T-helper 2 cell (primary cell): ENCODE measurements around the gene MXI1.
A peak's percentile ranks its signal among the peaks of the same experiment; 100 is the strongest.

ENCODE experiments used
- DNase-seq, 5 experiments: peaks; one replicate each; pipeline versions ENCODE4 v3.0.0 to v3.0.0-alpha.2; 2012 to 2022

The MXI1 gene

GRCh38 chr10:110278562-110279406 lies 71.4 kb downstream of the MXI1 start:
- DNase-seq: no peak

DNA sequence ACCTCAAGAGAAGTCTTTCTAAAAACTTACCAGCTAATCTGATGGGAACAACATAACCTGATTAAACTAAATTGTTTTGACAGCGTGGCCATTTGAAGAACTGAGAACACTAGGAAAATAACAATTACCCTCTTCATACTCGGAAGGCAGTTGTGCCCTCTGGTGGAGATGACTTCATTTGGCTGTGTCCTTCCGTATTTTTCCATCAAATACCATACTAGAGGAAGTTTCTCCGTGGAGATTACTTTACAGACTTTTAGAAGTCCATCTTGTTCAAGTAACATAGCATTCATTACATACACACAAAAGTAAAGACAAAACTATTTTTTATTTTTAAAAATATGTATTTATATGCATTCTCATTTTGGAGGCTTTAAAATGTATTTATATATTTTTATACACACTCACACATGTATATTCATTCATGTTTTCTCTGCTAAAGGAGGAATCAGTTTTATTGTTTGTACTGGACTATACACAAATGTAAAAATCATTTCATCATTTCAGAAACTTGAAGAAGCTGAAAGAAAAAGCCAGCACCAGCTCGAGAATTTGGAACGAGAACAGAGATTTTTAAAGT lies 72.1 kb downstream of the MXI1 start:
- peak in 4 of 5 experiments; percentile 15 to 54 (median 18) for DNase-seq

DNA sequence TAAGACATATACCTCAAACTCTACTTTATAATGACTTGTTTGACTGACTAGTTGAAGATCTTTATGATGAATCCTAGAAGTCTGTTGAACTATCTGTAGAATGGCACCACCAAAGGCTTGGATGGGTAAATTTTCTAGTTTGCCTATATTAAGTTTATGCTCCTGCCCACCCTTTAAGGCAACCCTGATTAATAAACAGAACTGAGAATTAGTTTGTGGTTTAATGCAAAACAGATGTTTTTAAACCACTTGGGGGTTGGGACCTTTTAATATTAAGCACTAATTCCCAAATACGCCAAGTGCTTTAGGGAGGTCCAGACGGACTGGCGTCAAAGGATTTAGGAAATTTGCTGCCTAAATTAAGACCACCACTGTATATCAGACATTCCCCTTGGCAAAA lies 76.9 kb downstream of the MXI1 start:
- no peak for DNase-seq

GRCh38 chr10:110285501-110285900 lies 78.1 kb downstream of the MXI1 start:
- no peak for DNase-seq

- no peak for DNase-seq
Measured at GRCh38 chr10:110286841-110287240, 79.4 kb downstream of the MXI1 start.

- no peak for DNase-seq
Measured at GRCh38 chr10:110296966-110297365, 89.6 kb downstream of the MXI1 start.

DNA sequence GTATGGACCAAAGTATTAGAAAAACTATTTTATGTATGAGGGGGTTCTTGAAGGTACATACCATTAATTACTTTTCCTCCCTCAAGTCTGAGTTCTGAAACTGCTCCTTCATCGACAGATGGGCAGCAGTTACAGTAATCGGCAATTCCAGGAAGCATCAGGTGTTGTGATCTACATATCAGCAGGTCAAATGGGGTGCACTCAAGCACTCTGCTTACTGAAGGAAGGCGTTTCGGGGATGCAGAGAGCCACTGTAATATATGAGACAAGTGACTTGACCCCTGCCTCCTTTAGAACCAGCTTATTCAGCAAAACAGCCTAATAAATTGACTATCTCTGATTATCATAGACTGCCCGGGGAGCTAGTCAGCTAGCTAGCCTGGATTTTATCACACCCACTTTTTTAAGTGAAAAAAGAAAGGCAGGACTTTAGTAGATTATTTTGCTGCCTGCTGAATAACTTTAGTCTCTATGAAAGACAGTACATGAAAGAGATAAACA lies 93.1 kb downstream of the MXI1 start:
- DNase-seq: no peak

GRCh38 chr10:110303681-110304080 lies 96.3 kb downstream of the MXI1 start:
- DNase-seq: peak in 1 of 5 experiments; percentile 32

DNA sequence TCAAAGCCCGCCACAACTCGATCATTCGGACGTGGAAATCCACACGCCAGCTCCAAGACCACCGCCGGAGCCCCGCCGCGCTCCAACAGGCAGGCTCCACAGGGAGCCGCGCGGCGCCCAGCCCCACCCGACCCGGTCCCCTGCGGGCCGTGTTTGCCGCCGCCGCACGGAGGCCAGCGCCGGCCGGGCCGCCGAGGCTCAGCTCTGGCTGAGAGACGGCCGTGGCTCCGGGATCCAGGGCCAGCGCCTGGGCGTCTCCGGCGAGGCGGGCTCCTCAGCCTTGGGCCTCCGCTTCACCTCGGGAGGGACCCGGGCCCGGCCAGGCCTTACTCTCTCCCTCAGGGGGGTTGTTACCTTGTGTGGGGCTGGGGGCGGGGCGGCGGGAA lies 97.0 kb downstream of the MXI1 start:
- DNase-seq: no peak

- peak; percentile 93 to 97 (median 94) for DNase-seq
Measured at GRCh38 chr10:110304780-110305421, 97.5 kb downstream of the MXI1 start, which contains the start of gene SMNDC1. SMNDC1 (minus strand) TSS chr10:110304920; CDS start chr10:110303587, 1,333 bp downstream.

DNA sequence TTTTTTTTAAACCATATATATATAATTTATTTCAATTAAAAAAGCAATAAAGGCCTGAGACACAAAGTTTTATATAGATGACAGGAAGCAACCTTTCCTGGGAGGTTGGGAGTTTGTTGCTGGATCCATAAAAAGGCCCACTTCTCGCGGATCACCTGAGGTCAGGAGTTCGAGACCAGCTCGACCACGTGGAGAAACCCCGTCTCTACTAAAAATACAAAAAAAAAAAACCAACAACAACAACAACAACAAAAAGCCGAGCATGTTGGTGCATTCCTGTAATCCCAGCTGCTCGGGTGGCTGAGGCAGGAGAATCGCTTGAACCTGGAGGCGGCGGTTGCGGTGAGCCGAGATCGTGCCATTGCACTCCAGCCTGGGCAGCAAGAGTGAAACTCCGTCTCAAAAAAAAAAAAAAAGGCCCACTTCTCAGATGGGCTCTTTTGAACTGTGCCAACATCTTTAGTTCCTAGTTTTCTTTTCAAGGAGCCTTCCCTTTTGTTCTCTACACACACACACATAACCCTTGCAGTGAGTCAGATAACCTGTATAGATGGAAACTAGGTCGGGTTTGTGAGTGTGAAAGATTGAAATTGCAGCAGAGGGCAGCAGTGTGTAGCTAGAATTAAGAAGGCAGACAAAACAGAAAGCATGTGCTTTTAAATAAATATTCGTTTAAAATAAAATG lies 98.5 kb downstream of the MXI1 start:
- peak in 4 of 5 experiments; percentile 15 to 87 (median 42) for DNase-seq

DNA sequence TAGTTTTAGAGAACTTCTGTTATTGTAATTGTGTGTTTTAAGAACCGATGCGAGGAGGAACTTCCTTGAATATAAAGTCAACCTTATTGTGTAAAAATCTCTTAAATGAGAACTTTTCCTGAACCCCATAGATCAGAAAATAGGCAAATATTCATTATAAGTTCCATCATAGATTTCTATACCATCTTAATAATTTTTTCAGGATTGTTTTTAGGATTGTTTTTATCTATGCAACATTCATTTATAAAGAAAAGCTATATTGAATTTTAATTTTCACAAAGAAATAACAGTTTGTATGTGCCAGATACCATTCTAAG lies 99.0 kb downstream of the MXI1 start:
- DNase-seq: no peak

GRCh38 chr10:110307805-110308204 lies 100.4 kb downstream of the MXI1 start:
- no peak for DNase-seq

DNA sequence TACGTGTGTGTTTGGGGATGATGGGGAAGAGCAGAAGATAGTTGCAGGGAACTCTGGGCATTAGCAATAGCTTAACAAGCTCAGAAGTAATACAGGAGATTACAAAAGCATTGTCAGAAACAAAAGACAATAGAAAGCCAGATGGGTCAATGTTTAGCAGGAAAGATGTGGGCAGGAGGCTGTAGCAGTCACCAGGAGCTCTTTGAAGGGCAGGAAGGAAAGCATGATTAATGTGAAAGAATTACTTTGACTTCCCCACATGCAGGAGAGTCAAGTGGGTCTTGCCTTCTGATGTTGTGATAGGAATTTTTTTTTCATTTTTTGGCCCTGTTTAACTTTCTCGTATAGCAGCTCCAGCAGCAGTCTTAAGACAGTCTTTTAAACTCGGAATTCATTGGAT lies 103.3 kb downstream of the MXI1 start:
- no peak for DNase-seq

DNA sequence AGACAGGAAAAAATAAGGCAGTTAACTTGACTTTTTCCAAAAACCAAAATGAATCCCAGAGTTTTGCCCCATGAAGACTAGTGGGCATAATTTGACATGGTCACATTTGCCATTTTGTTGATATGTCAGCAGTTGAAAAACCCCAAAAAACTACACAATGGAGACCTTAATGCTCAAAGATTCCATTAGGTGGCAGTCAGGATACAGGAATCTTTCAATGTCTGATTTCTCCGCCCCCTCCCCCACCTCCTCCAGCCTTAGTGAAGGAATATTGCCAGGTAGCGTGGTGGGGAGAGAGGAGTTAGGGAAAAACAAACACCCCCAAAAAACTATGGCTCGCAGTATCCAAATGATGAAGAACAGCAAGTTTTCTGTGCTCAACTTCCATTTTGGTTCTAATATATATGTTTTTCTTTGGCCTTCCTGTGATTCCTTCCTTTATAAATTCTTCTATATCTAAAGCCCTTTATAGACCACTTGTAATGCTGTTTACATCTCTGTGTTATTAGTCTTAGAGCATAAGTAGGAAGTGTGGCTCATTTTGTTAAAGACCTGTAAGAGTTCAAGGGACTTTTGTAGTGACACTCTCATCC lies 104.0 kb downstream of the MXI1 start:
- peak in 2 of 5 experiments; percentile 13 to 61 for DNase-seq

GRCh38 chr10:110312206-110312605 lies 104.8 kb downstream of the MXI1 start:
- DNase-seq: no peak

GRCh38 chr10:110313674-110314073 lies 106.3 kb downstream of the MXI1 start:
- DNase-seq: no peak

DNA sequence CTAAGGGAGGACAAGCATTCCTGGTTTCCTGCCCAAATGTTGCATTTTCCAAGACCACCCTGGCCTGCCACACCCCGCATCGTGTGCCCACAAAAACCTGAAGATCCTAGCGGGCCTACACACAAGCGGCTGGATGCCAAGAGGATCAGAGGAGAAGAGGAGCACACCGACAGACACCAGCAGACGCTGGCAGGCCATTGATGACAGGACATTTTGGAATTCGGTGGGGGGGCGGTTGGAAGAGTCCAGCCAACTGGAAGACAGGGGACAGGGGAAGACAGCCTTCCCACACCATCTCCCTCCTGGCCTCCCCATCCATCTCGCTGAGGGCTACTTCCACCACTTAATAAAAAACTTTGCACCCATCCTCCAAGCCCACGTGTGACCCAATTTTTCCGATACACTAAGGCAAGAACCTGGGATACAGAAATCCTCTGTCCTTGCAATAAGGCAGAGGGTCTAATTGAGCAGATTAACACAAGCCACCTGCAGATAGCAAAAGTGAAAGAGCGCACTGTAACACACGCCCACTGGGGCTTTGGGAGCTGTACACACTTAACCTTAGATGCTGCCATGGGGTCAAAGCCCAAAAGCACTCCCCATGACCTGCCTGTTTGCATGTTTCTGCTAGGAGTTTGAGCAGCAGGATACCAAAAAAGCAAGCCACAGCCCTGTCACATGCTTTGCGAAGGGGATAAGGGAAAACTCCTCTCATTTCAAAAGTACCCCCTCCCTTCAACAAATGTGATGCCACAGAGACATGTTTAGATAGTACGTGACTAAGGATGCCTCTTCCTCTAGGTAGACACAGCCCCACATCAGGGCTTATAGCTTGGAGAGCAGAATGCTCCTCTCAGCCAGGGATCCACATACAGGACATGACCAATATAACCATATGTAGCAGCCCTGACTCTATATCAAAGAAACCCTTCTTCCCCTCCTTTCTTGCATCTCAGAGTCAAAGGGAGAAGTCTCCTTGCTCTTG lies 110.8 kb downstream of the MXI1 start:
- DNase-seq: no peak

DNA sequence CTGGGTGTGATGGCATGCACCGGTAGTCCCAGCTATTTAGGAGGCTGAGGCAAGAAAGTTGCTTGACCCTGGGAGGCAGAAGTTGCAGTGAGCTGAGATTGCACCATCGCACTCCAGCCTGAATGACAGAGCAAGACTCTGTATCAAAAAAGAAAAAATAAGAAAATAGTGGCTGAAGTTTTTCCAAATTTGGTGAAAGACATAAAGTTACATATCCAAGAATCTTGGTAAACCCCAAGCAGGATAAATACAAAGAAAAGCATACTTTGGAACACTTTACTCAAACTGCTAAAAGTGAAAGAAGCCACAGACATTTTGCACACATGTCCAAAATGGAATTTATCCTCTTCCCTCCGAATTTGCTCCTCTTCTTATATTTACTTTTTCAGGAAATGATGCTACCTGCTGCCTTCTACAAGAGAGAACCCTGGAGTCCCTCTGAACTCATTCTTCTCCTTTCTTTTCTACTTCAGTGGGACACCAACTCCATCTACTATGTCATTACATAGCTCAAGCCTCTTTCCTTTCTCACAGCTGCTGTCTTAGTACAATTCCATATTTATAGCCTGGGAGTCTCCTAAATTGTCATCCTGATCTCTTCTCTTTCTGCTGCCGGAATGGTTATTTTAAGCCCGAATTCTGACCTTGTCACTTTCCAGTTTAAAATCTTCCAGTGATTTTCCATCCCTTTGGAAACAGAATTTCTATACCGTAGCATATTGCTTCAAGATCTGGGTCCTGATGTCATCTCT lies 114.6 kb downstream of the MXI1 start:
- DNase-seq: no peak

DNA sequence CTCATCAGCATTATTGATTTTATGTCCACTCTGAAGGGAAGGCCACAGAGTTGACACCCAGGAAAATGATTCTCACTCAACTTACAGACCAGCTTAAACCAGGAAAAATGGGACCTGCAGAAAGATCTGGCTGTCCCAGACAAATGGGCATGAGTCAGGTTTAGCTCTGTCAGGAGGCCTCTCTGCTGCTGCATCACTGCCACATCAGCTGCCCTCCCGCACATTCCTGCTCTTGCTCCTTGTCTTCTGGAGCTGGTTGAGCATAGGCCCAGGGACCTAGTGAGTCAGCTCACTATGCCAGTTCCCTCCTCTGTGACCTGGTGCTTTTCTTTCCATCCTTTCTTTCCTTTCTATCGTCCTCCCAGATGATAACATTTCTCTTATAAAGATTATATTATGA lies 116.1 kb downstream of the MXI1 start:
- no peak for DNase-seq
